ENCODE measurements around the gene RAB26. TPM values are rescaled to one million over a fixed set of nuclear protein-coding genes. Genes with fewer than 3 reads are reported as not detected.

The RAB26 gene
- total and polyA plus RNA-seq, 4 donors, result 1.9 to 3.9 (median 3.0) TPM

DNA sequence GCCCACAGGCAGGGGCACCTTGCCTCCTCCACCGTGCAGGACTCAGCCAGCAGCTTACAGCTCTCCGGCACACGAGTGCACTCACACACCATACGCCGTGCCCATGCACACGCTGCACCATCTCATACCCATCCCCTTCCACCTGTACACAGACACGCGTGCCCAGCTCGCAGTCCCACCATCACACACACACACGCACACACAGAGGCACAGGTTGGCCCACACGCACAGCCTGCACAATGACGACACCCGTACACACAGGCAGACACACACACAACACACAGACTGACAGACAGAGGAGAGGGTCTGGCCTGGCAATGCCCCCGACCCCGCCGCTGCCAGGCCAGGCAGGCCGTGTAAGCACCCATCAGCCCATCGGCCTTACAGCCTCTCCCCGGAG lies 35.9 kb downstream of the RAB26 start:
- H3K36me3 ChIP-seq (ENCODE audit: control insufficient read depth in 4 of 4, insufficient read depth in 3 of 4, low read depth in 1 of 4, low read length in 3 of 4), result no peaks in the 10 kb centered on the region
- no peaks in the 10 kb centered on the region for H3K27me3 ChIP-seq (ENCODE audit: control insufficient read depth in 4 of 4, insufficient read depth in 4 of 4, low read length in 3 of 4)
- H3K9ac ChIP-seq (ENCODE audit: low read depth in 1 of 2, low read length in 2 of 2), result no peak overlapping the region
- DNase-seq (ENCODE audit: low spot score), result no peak
- no peak overlapping the region for H3K4me3 ChIP-seq (ENCODE audit: low read depth in 1 of 3, low read length in 3 of 3)
- H3K4me1 ChIP-seq (ENCODE audit: control insufficient read depth in 4 of 4, insufficient read depth in 4 of 4, low read length in 3 of 4), result no peaks in the 10 kb centered on the region
- TF ChIP-seq, protein P1, sequence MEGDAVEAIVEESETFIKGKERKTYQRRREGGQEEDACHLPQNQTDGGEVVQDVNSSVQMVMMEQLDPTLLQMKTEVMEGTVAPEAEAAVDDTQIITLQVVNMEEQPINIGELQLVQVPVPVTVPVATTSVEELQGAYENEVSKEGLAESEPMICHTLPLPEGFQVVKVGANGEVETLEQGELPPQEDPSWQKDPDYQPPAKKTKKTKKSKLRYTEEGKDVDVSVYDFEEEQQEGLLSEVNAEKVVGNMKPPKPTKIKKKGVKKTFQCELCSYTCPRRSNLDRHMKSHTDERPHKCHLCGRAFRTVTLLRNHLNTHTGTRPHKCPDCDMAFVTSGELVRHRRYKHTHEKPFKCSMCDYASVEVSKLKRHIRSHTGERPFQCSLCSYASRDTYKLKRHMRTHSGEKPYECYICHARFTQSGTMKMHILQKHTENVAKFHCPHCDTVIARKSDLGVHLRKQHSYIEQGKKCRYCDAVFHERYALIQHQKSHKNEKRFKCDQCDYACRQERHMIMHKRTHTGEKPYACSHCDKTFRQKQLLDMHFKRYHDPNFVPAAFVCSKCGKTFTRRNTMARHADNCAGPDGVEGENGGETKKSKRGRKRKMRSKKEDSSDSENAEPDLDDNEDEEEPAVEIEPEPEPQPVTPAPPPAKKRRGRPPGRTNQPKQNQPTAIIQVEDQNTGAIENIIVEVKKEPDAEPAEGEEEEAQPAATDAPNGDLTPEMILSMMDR (IDR thresholded peaks at IDR 0.05; ENCODE audit: low read depth, low read length, missing input control), result no peak
- no peak for TF ChIP-seq SP1 (IDR thresholded peaks at IDR 0.05)
- no peak for TF ChIP-seq RAD21 (IDR thresholded peaks at IDR 0.05)
- TF ChIP-seq, protein P2, sequence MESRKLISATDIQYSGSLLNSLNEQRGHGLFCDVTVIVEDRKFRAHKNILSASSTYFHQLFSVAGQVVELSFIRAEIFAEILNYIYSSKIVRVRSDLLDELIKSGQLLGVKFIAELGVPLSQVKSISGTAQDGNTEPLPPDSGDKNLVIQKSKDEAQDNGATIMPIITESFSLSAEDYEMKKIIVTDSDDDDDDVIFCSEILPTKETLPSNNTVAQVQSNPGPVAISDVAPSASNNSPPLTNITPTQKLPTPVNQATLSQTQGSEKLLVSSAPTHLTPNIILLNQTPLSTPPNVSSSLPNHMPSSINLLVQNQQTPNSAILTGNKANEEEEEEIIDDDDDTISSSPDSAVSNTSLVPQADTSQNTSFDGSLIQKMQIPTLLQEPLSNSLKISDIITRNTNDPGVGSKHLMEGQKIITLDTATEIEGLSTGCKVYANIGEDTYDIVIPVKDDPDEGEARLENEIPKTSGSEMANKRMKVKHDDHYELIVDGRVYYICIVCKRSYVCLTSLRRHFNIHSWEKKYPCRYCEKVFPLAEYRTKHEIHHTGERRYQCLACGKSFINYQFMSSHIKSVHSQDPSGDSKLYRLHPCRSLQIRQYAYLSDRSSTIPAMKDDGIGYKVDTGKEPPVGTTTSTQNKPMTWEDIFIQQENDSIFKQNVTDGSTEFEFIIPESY (IDR thresholded peaks at IDR 0.05), result no peak
- no peak for TF ChIP-seq JUND (IDR thresholded peaks at IDR 0.05)
- TF ChIP-seq HNF4G (IDR thresholded peaks at IDR 0.05), result no peak
- TF ChIP-seq RXRA (IDR thresholded peaks at IDR 0.05), result no peak
- no peak for TF ChIP-seq EGR1 (IDR thresholded peaks at IDR 0.05; ENCODE audit: low read depth in 2 of 2)
- TF ChIP-seq GABPA (IDR thresholded peaks at IDR 0.05 in 1 of 2, conservative IDR thresholded peaks at IDR 0.05 in 1 of 2), result no peak
- no peak overlapping the region for H3K27ac ChIP-seq (ENCODE audit: low read depth in 1 of 2, low read length in 2 of 2)
- 88% methylated on average over 19 of the region's 19 CpGs for WGBS
- H3K9me3 ChIP-seq (ENCODE audit: control insufficient read depth in 4 of 4, low read length in 3 of 4), result no peaks in the 10 kb centered on the region

DNA sequence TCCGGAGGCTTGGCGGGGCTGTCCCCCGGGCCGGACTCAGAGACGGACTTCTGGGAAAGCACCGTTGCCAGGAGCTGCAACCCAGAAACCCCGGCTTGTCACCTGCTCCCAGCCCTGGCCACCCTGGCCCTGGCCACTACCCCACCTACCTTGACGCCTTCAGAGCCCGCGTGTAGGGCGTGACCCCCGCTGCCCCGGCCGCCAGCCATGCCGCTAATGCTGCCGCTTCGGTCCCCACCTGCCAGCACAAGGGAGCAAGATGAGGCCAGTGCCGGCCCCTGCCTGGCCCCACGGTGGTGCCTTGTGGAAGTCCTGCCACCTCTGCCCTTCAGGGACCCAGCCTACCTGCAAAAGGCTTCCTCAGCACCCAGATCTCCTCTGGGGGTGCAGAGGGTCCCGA lies 36.5 kb downstream of the RAB26 start:
- WGBS, result 78% methylated on average over 20 of the region's 20 CpGs
- TF ChIP-seq, protein P3, sequence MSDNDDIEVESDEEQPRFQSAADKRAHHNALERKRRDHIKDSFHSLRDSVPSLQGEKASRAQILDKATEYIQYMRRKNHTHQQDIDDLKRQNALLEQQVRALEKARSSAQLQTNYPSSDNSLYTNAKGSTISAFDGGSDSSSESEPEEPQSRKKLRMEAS (IDR thresholded peaks at IDR 0.05), result no peak
- TF ChIP-seq NR2F2 (IDR thresholded peaks at IDR 0.05), result no peak
- TF ChIP-seq, protein P1 (IDR thresholded peaks at IDR 0.05; ENCODE audit: low read depth, low read length, missing input control), result no peak
- no peak for TF ChIP-seq HNF4G (IDR thresholded peaks at IDR 0.05)
- TF ChIP-seq RXRA (IDR thresholded peaks at IDR 0.05), result no peak
- no peak for TF ChIP-seq YY1 (IDR thresholded peaks at IDR 0.05)
- TF ChIP-seq FOXA2 (IDR thresholded peaks at IDR 0.05), result no peak
- TF ChIP-seq, protein P2 (IDR thresholded peaks at IDR 0.05), result no peak
- TF ChIP-seq RAD21 (IDR thresholded peaks at IDR 0.05), result no peak
- TF ChIP-seq EGR1 (IDR thresholded peaks at IDR 0.05; ENCODE audit: low read depth in 2 of 2), result no peak
- no peak for TF ChIP-seq HNF4A (conservative IDR thresholded peaks at IDR 0.05)
- no peak for TF ChIP-seq JUND (IDR thresholded peaks at IDR 0.05)
- TF ChIP-seq GABPA (IDR thresholded peaks at IDR 0.05 in 1 of 2, conservative IDR thresholded peaks at IDR 0.05 in 1 of 2), result no peak
- TF ChIP-seq, protein P4, sequence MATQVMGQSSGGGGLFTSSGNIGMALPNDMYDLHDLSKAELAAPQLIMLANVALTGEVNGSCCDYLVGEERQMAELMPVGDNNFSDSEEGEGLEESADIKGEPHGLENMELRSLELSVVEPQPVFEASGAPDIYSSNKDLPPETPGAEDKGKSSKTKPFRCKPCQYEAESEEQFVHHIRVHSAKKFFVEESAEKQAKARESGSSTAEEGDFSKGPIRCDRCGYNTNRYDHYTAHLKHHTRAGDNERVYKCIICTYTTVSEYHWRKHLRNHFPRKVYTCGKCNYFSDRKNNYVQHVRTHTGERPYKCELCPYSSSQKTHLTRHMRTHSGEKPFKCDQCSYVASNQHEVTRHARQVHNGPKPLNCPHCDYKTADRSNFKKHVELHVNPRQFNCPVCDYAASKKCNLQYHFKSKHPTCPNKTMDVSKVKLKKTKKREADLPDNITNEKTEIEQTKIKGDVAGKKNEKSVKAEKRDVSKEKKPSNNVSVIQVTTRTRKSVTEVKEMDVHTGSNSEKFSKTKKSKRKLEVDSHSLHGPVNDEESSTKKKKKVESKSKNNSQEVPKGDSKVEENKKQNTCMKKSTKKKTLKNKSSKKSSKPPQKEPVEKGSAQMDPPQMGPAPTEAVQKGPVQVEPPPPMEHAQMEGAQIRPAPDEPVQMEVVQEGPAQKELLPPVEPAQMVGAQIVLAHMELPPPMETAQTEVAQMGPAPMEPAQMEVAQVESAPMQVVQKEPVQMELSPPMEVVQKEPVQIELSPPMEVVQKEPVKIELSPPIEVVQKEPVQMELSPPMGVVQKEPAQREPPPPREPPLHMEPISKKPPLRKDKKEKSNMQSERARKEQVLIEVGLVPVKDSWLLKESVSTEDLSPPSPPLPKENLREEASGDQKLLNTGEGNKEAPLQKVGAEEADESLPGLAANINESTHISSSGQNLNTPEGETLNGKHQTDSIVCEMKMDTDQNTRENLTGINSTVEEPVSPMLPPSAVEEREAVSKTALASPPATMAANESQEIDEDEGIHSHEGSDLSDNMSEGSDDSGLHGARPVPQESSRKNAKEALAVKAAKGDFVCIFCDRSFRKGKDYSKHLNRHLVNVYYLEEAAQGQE (IDR thresholded peaks at IDR 0.05), result no peak
- no peak for TF ChIP-seq TAF1 (conservative IDR thresholded peaks at IDR 0.05)
- TF ChIP-seq SP1 (IDR thresholded peaks at IDR 0.05), result no peak
- TF ChIP-seq, protein P5, sequence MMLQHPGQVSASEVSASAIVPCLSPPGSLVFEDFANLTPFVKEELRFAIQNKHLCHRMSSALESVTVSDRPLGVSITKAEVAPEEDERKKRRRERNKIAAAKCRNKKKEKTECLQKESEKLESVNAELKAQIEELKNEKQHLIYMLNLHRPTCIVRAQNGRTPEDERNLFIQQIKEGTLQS (IDR thresholded peaks at IDR 0.05), result no peak
- H3K27ac ChIP-seq (ENCODE audit: low read depth in 1 of 2, low read length in 2 of 2), result no peak overlapping the region

More for the DNA sequence above, 36.5 kb downstream of the RAB26 start:
- no peak overlapping the region for H3K4me3 ChIP-seq (ENCODE audit: low read depth in 1 of 3, low read length in 3 of 3)
- H3K9me3 ChIP-seq (ENCODE audit: control insufficient read depth in 4 of 4, low read length in 3 of 4), result no peaks in the 10 kb centered on the region
- H3K36me3 ChIP-seq (ENCODE audit: control insufficient read depth in 4 of 4, insufficient read depth in 3 of 4, low read depth in 1 of 4, low read length in 3 of 4), result no peaks in the 10 kb centered on the region
- no peaks in the 10 kb centered on the region for H3K4me1 ChIP-seq (ENCODE audit: control insufficient read depth in 4 of 4, insufficient read depth in 4 of 4, low read length in 3 of 4)
- no peak overlapping the region for H3K9ac ChIP-seq (ENCODE audit: low read depth in 1 of 2, low read length in 2 of 2)
- no peak for DNase-seq (ENCODE audit: low spot score)
- no peaks in the 10 kb centered on the region for H3K27me3 ChIP-seq (ENCODE audit: control insufficient read depth in 4 of 4, insufficient read depth in 4 of 4, low read length in 3 of 4)

Data from liver (tissue), 9 donors.